GM06990 (cell line): ENCODE results near the gene NPEPL1.

Source experiments
- DNase-seq: peaks from one replicate; pipeline ENCODE4 v3.0.0-alpha.2; 2011; ENCODE audit not compliant: insufficient read length; ENCODE audit errors: extremely low read depth
- H3K27me3 ChIP-seq: replicated peaks from 2 replicates; pipeline ENCODE4 v1.6.0; 2011; ENCODE audit warnings: low read length; ENCODE audit not compliant: control insufficient read depth, insufficient read depth
- H3K36me3 ChIP-seq: 2 replicates; pipeline ENCODE4 v1.5.1; 2011; ENCODE audit warnings: low read length; ENCODE audit not compliant: control insufficient read depth, insufficient read depth
- H3K4me3 ChIP-seq: replicated peaks from 2 replicates; pipeline ENCODE4 v1.5.1; 2011; ENCODE audit warnings: low read depth, mild to moderate bottlenecking, control low read depth, low read length
- CTCF ChIP-seq: IDR thresholded peaks from 2 replicates; pipeline ENCODE4 v1.5.1; 2011; ENCODE audit warnings: low read length, control low read depth, mild to moderate bottlenecking, inconsistent platforms; ENCODE audit not compliant: insufficient read depth, poor library complexity, severe bottlenecking

Gene NPEPL1

GRCh38 chr20:58650776-58651558, 41.6 kb upstream of the NPEPL1 start, which contains the start of gene STX16:
Gene STX16, plus strand, starts transcription at chr20:58651283. Its CDS starts 724 bp downstream, at chr20:58652007.
- H3K36me3 ChIP-seq: no peaks in the 10 kb centered on the region
- peak within 1 kb of the TSS; percentile 96 for H3K4me3 ChIP-seq
- TF ChIP-seq CTCF: no peak
- DNase-seq: peak; percentile 96
- no peaks in the 10 kb centered on the region for H3K27me3 ChIP-seq

- DNase-seq: no peak
- H3K4me3 ChIP-seq: peak overlapping the region; percentile 96
- no peaks in the 10 kb centered on the region for H3K27me3 ChIP-seq
- TF ChIP-seq CTCF: no peak
- no peaks in the 10 kb centered on the region for H3K36me3 ChIP-seq
Measured at GRCh38 chr20:58651559-58651945, 41.0 kb upstream of the NPEPL1 start.

GRCh38 chr20:58651946-58652605, 40.5 kb upstream of the NPEPL1 start:
- Histone ChIP-seq H3K4me3 (peak overlapping the region; percentile 96), H3K36me3 (peaks cover 3% of the 10 kb centered on the region; the same call in 1 of the 2 replicates), H3K27me3 (no peaks in the 10 kb centered on the region)
- no peak for TF ChIP-seq CTCF
- peak; percentile 88 for DNase-seq

- Histone ChIP-seq H3K27me3 (no peaks in the 10 kb centered on the region), H3K4me3 (peak overlapping the region; percentile 96), H3K36me3 (peaks cover 3% of the 10 kb centered on the region; the same call in 1 of the 2 replicates)
- no peak for DNase-seq
- TF ChIP-seq CTCF: no peak
Measured at GRCh38 chr20:58652606-58653294, 39.9 kb upstream of the NPEPL1 start.

- Histone ChIP-seq H3K36me3 (peaks cover 3% of the 10 kb centered on the region; the same call in 1 of the 2 replicates), H3K27me3 (no peaks in the 10 kb centered on the region), H3K4me3 (no peak overlapping the region)
- DNase-seq: no peak
- TF ChIP-seq CTCF: no peak
Measured at GRCh38 chr20:58654337-58654736, 38.3 kb upstream of the NPEPL1 start.
